Measurements from ENCODE around the gene CUBN. TPM values are rescaled to one million over a fixed set of nuclear protein-coding genes. Genes with fewer than 3 reads are reported as not detected.

The CUBN gene
- total RNA-seq, 1 donor from 2014 or later = 1.3 TPM

- H3K36me3 ChIP-seq = no peaks in the 10 kb centered on the region
- peaks cover 11% of the 10 kb centered on the region for H3K4me1 ChIP-seq
- no peak for TF ChIP-seq CTCF (IDR thresholded peaks at IDR 0.05)
- H3K27me3 ChIP-seq = no peaks in the 10 kb centered on the region
- peak; percentile 59 for ATAC-seq
- peak overlapping the region; percentile 58 for H3K27ac ChIP-seq
- no peak overlapping the region for H3K4me3 ChIP-seq
- H3K9me3 ChIP-seq = no peaks in the 10 kb centered on the region
- no peak for DNase-seq
- intact Hi-C loops (cut with DNase I) = no loop called here
These were observed 133.6 kb downstream of the CUBN start for GRCh38 chr10:16995867-16996529.

- Histone ChIP-seq H3K36me3 (no peaks in the 10 kb centered on the region), H3K27me3 (no peaks in the 10 kb centered on the region), H3K4me3 (no peak overlapping the region), H3K4me1 (peaks cover 11% of the 10 kb centered on the region), H3K27ac (no peak overlapping the region), H3K9me3 (no peaks in the 10 kb centered on the region)
- no peak for ATAC-seq
- TF ChIP-seq CTCF (IDR thresholded peaks at IDR 0.05) = no peak
- intact Hi-C loops (cut with DNase I) = no loop called here
- DNase-seq = no peak
These were observed 136.4 kb downstream of the CUBN start for GRCh38 chr10:16993186-16993585.

GRCh38 chr10:16992611-16993119 is 136.9 kb downstream of the CUBN start:
- no peak overlapping the region for H3K4me3 ChIP-seq
- no peak for TF ChIP-seq CTCF (IDR thresholded peaks at IDR 0.05)
- no peaks in the 10 kb centered on the region for H3K27me3 ChIP-seq
- H3K4me1 ChIP-seq = peaks cover 11% of the 10 kb centered on the region
- intact Hi-C loops (cut with DNase I) = no loop called here
- H3K9me3 ChIP-seq = no peaks in the 10 kb centered on the region
- no peaks in the 10 kb centered on the region for H3K36me3 ChIP-seq
- DNase-seq (no peak), ATAC-seq (no peak)
- no peak overlapping the region for H3K27ac ChIP-seq

- no peaks in the 10 kb centered on the region for H3K27me3 ChIP-seq
- no peak for TF ChIP-seq CTCF (IDR thresholded peaks at IDR 0.05)
- no peak for ATAC-seq
- peaks cover 17% of the 10 kb centered on the region for H3K4me1 ChIP-seq
- no peak overlapping the region for H3K27ac ChIP-seq
- no peaks in the 10 kb centered on the region for H3K36me3 ChIP-seq
- no peaks in the 10 kb centered on the region for H3K9me3 ChIP-seq
- H3K4me3 ChIP-seq = no peak overlapping the region
- no peak for DNase-seq
- intact Hi-C loops (cut with DNase I) = no loop called here
These were observed 138.6 kb downstream of the CUBN start for GRCh38 chr10:16991011-16991410.

GRCh38 chr10:16989826-16990293 is 139.8 kb downstream of the CUBN start:
- Histone ChIP-seq H3K27me3 (no peaks in the 10 kb centered on the region), H3K4me3 (no peak overlapping the region), H3K9me3 (no peaks in the 10 kb centered on the region), H3K27ac (no peak overlapping the region), H3K36me3 (no peaks in the 10 kb centered on the region), H3K4me1 (peaks cover 9% of the 10 kb centered on the region)
- ATAC-seq (no peak), DNase-seq (no peak)
- no peak for TF ChIP-seq CTCF (IDR thresholded peaks at IDR 0.05)
- intact Hi-C loops (cut with DNase I) = no loop called here

All from upper lobe of right lung (tissue), 1 donor.